Erythroblast (primary cell): ENCODE measurements around the gene MYH9.

ENCODE experiments used
- GATA1 ChIP-seq: IDR thresholded peaks from 2 replicates; pipeline ENCODE4 v1.6.1; 2011; ENCODE audit warnings: low read depth, mild to moderate bottlenecking, control low read depth, low read length, moderate library complexity
- POLR2A ChIP-seq: IDR thresholded peaks from 2 replicates; pipeline ENCODE4 v1.6.1; 2011; ENCODE audit warnings: mild to moderate bottlenecking, low read length

DNA sequence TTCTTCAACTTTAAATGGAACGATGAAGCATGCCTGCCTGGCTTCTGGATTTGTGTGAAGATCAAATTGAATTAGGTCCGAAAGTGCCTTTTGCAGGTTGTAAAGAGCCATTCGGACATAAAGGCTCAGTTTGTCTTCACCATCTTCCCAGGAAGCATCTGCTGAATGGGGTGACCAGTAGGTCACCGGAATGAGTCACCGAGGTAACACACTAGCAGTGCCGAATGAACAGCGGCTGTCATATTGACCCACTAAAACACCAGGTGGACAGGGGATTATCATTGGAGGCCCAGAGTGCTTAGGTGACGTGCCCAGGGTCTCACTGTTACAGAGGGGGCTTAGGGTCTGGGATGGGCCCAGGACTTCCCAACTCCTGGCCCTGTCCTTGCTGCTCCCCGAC is 43.1 kb upstream of the MYH9 start:
- TF ChIP-seq POLR2A (no peak), GATA1 (no peak)
